WTC11 (cell line): Measurements from ENCODE around the gene STPG3. TPM values are rescaled to one million over a fixed set of nuclear protein-coding genes. Genes with fewer than 3 reads are reported as not detected.
A peak's percentile ranks its signal among the peaks of the same experiment; 100 is the strongest.

ENCODE experiments used
- ATAC-seq: fragments of 200-7000 bp; cut with Tn5 transposase; 2 replicates; pipeline ENCODE4 v1.10.0; 2021; ENCODE audit warnings: mild to moderate bottlenecking, moderate library complexity
- CTCF ChIA-PET: fragments of 300-600 bp; sonication (Branson Sonifier 250); formaldehyde crosslinking; loops from one replicate; lab custom pipeline; 2021; ENCODE audit warnings: antibody characterized with exemption; lab: Charles Lee
- POLR2A ChIA-PET: fragments of 350-600 bp; sonication (Branson Sonifier 250); formaldehyde crosslinking; loops from one replicate; lab custom pipeline; 2021; ENCODE audit warnings: antibody characterized with exemption; lab: Charles Lee
- DNase-seq: peaks from one replicate; pipeline ENCODE4 v3.0.0; 2021; ENCODE audit warnings: low spot score
- H3K27ac Mint-ChIP-seq: 2 replicates; pipeline ENCODE4 v1.8.0; 2021; ENCODE audit warnings: mixed read lengths
- H3K27me3 Mint-ChIP-seq: 2 replicates; pipeline ENCODE4 v1.8.0; 2021; ENCODE audit warnings: low read depth, mild to moderate bottlenecking, moderate library complexity, mixed read lengths
- H3K36me3 Mint-ChIP-seq: 2 replicates; pipeline ENCODE4 v1.8.0; 2021; ENCODE audit warnings: mixed read lengths
- H3K4me1 Mint-ChIP-seq: 2 replicates; pipeline ENCODE4 v1.8.0; 2022; ENCODE audit warnings: mixed read lengths
- H3K4me3 Mint-ChIP-seq: 2 replicates; pipeline ENCODE4 v1.8.0; 2021; ENCODE audit warnings: mild to moderate bottlenecking, moderate library complexity, mixed read lengths
- H3K9me3 Mint-ChIP-seq: 2 replicates; pipeline ENCODE4 v1.8.0; 2021; ENCODE audit warnings: mixed read lengths
- ATF1 ChIP-seq: sonication (generic); formaldehyde crosslinking; IDR thresholded peaks from 2 replicates; pipeline ENCODE4 v1.8.1; 2023; ENCODE audit warnings: mild to moderate bottlenecking, moderate library complexity, missing genetic modification reagents
- CREM ChIP-seq: sonication (generic); formaldehyde crosslinking; IDR thresholded peaks from 2 replicates; pipeline ENCODE4 v1.8.1; 2022; ENCODE audit warnings: mild to moderate bottlenecking, missing genetic modification reagents, moderate library complexity
- ETV6 ChIP-seq: sonication (generic); formaldehyde crosslinking; IDR thresholded peaks from 2 replicates; pipeline ENCODE4 v1.8.1; 2022; ENCODE audit warnings: mild to moderate bottlenecking, missing genetic modification reagents
- NR3C1 ChIP-seq: sonication (generic); formaldehyde crosslinking; conservative IDR thresholded peaks from 2 replicates; pipeline ENCODE4 v1.8.1; 2023; ENCODE audit warnings: low read depth, mild to moderate bottlenecking, missing genetic modification reagents
- OVOL2 ChIP-seq: fragments of 250-450 bp; sonication (Bioruptor Pico); IDR thresholded peaks from 2 replicates; pipeline ENCODE4 v1.9.0; 2021; ENCODE audit warnings: mild to moderate bottlenecking, borderline replicate concordance
- RELA ChIP-seq: sonication (generic); formaldehyde crosslinking; IDR thresholded peaks from 2 replicates; pipeline ENCODE4 v1.8.1; 2022; ENCODE audit warnings: missing genetic modification reagents, mild to moderate bottlenecking, borderline replicate concordance
- ZBTB43 ChIP-seq: sonication (generic); formaldehyde crosslinking; IDR thresholded peaks from 2 replicates; pipeline ENCODE4 v1.8.1; 2023; ENCODE audit warnings: mild to moderate bottlenecking, missing genetic modification reagents
- ZNF121 ChIP-seq: sonication (generic); formaldehyde crosslinking; IDR thresholded peaks from 2 replicates; pipeline ENCODE4 v1.8.0; 2023; ENCODE audit warnings: missing genetic modification reagents
- ZNF232 ChIP-seq: sonication (generic); formaldehyde crosslinking; IDR thresholded peaks from 2 replicates; pipeline ENCODE4 v1.8.0; 2022; ENCODE audit warnings: mild to moderate bottlenecking, missing genetic modification reagents
- ZNF263 ChIP-seq: sonication (generic); formaldehyde crosslinking; IDR thresholded peaks from 2 replicates; pipeline ENCODE4 v1.8.1; 2022; ENCODE audit warnings: low read depth, mild to moderate bottlenecking, moderate library complexity, missing genetic modification reagents
- ZNF281 ChIP-seq: sonication (generic); formaldehyde crosslinking; IDR thresholded peaks from 2 replicates; pipeline ENCODE4 v1.8.0; 2023; ENCODE audit warnings: mild to moderate bottlenecking, missing genetic modification reagents
- ZNF423 ChIP-seq: fragments of 250-450 bp; sonication (Bioruptor Pico); IDR thresholded peaks from 2 replicates; pipeline ENCODE4 v2.1.2; 2022; ENCODE audit warnings: mild to moderate bottlenecking, moderate library complexity
- ZSCAN18 ChIP-seq: fragments of 250-450 bp; sonication (Bioruptor Pico); IDR thresholded peaks from 2 replicates; pipeline ENCODE4 v2.1.2; 2022; ENCODE audit warnings: mild to moderate bottlenecking, moderate library complexity
- total RNA-seq: library from RNA; stranded (reverse); gene quantifications from 3 replicates; pipeline ENCODE4 v1.2.3, GENCODE V29; 2021
- TF ChIP-seq, protein P1 (sequence below): sonication (generic); formaldehyde crosslinking; conservative IDR thresholded peaks from 2 replicates; pipeline ENCODE4 v1.8.1; 2023; ENCODE audit warnings: mild to moderate bottlenecking, low read depth, missing genetic modification reagents, moderate library complexity
- TF ChIP-seq, protein P2 (sequence below): sonication (generic); formaldehyde crosslinking; IDR thresholded peaks from 2 replicates; pipeline ENCODE4 v1.8.1; 2022; ENCODE audit warnings: low read depth, mild to moderate bottlenecking, moderate library complexity, missing genetic modification reagents, borderline replicate concordance
- TF ChIP-seq, protein P3 (sequence below): fragments of 250-450 bp; sonication (Bioruptor Pico); IDR thresholded peaks from 2 replicates; pipeline ENCODE4 v1.9.0; 2021; ENCODE audit warnings: mild to moderate bottlenecking
- TF ChIP-seq, protein P4 (sequence below): sonication (generic); formaldehyde crosslinking; IDR thresholded peaks from 2 replicates; pipeline ENCODE4 v1.8.1; 2022; ENCODE audit warnings: mild to moderate bottlenecking, moderate library complexity, missing genetic modification reagents
- TF ChIP-seq, protein P5 (sequence below): sonication (generic); formaldehyde crosslinking; IDR thresholded peaks from 2 replicates; pipeline ENCODE4 v1.8.1; 2023; ENCODE audit warnings: mild to moderate bottlenecking, missing genetic modification reagents

The STPG3 gene
- total RNA-seq, 1 experiment from 2014 or later: 0.26 TPM

GRCh38 chr9:137240841-137241489, 10.1 kb upstream of the STPG3 start, which contains the start of gene TUBB4B (continued):
- no peak for TF ChIP-seq ZSCAN18
- TF ChIP-seq, protein P1, sequence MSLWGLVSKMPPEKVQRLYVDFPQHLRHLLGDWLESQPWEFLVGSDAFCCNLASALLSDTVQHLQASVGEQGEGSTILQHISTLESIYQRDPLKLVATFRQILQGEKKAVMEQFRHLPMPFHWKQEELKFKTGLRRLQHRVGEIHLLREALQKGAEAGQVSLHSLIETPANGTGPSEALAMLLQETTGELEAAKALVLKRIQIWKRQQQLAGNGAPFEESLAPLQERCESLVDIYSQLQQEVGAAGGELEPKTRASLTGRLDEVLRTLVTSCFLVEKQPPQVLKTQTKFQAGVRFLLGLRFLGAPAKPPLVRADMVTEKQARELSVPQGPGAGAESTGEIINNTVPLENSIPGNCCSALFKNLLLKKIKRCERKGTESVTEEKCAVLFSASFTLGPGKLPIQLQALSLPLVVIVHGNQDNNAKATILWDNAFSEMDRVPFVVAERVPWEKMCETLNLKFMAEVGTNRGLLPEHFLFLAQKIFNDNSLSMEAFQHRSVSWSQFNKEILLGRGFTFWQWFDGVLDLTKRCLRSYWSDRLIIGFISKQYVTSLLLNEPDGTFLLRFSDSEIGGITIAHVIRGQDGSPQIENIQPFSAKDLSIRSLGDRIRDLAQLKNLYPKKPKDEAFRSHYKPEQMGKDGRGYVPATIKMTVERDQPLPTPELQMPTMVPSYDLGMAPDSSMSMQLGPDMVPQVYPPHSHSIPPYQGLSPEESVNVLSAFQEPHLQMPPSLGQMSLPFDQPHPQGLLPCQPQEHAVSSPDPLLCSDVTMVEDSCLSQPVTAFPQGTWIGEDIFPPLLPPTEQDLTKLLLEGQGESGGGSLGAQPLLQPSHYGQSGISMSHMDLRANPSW (CRISPR knock-in tag): no peak
- TF ChIP-seq, protein P2, sequence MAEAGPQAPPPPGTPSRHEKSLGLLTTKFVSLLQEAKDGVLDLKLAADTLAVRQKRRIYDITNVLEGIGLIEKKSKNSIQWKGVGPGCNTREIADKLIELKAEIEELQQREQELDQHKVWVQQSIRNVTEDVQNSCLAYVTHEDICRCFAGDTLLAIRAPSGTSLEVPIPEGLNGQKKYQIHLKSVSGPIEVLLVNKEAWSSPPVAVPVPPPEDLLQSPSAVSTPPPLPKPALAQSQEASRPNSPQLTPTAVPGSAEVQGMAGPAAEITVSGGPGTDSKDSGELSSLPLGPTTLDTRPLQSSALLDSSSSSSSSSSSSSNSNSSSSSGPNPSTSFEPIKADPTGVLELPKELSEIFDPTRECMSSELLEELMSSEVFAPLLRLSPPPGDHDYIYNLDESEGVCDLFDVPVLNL (CRISPR knock-in tag): 0 out of 2 replicates have a peak, but pooled peaks have one; percentile 13
- TF ChIP-seq, protein P3, sequence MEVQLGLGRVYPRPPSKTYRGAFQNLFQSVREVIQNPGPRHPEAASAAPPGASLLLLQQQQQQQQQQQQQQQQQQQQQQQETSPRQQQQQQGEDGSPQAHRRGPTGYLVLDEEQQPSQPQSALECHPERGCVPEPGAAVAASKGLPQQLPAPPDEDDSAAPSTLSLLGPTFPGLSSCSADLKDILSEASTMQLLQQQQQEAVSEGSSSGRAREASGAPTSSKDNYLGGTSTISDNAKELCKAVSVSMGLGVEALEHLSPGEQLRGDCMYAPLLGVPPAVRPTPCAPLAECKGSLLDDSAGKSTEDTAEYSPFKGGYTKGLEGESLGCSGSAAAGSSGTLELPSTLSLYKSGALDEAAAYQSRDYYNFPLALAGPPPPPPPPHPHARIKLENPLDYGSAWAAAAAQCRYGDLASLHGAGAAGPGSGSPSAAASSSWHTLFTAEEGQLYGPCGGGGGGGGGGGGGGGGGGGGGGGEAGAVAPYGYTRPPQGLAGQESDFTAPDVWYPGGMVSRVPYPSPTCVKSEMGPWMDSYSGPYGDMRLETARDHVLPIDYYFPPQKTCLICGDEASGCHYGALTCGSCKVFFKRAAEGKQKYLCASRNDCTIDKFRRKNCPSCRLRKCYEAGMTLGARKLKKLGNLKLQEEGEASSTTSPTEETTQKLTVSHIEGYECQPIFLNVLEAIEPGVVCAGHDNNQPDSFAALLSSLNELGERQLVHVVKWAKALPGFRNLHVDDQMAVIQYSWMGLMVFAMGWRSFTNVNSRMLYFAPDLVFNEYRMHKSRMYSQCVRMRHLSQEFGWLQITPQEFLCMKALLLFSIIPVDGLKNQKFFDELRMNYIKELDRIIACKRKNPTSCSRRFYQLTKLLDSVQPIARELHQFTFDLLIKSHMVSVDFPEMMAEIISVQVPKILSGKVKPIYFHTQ (CRISPR knock-in tag): no peak
- TF ChIP-seq CREM (CRISPR knock-in tag): 0 out of 2 replicates have a peak, but pooled peaks have one; percentile 68
- peak; percentile 83 for TF ChIP-seq ETV6
- TF ChIP-seq ZNF121 (CRISPR knock-in tag): no peak

DNA sequence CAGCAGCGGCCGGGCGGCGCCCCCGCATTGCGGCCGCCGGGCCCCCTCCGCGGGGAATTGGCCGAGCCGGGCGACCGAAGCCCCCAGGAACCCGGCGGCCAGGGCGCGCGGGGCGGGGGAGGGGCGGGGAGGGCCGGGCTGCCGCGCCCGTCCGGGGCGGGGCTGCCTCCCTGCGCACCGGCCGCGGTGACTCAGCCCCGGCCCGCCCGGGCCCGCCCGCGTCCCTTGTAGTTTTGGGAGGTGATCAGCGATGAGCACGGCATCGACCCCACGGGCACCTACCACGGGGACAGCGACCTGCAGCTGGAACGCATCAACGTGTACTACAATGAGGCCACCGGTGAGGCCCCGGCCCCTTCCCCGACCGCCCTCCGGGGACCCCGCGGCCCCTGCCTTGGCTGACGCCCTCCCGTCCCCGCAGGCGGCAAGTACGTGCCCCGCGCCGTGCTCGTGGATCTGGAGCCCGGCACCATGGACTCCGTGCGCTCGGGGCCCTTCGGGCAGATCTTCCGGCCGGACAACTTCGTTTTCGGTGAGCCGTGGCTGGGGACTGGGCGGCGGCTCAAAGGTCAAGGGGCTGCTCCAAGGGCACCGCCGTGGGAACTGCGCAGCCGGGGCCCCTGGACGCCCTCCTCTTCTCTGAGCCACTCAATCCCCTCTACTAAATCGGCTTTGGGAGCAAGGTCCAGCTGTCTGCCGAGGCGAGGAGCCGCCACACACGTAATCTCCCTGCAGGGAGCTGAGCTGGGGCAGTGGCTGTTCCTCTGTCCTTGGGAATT, 9.4 kb upstream of the STPG3 start:
- Mint-ChIP-seq H3K4me3 (peak overlapping the region; percentile 81), H3K27me3 (no peaks in the 10 kb centered on the region), H3K36me3 (peaks cover 20% of the 10 kb centered on the region), H3K9me3 (no peaks in the 10 kb centered on the region), H3K4me1 (peaks cover 39% of the 10 kb centered on the region), H3K27ac (no peak overlapping the region)
- CTCF ChIA-PET: interaction anchor here (1.0 to 2.4 kb wide), 15 partner anchors 10 to 212 kb away, joined by 3 to 14 read pairs (median 5); partner anchors contain the start of genes CYSRT1, RNF224 and TOR4A
- POLR2A ChIA-PET: interaction anchor here (0.9 to 1.8 kb wide), 11 partner anchors 11 to 654 kb away, joined by 3 to 30 read pairs (median 4); partner anchors contain the start of genes MAN1B1, STPG3 and TOR4A
- ATAC-seq (no peak), DNase-seq (no peak)
- TF ChIP-seq ATF1 (no peak), ZNF281 (CRISPR knock-in tag) (no peak), NR3C1 (CRISPR knock-in tag) (0 out of 2 replicates have a peak, but pooled peaks have one; percentile 37), ZBTB43 (CRISPR knock-in tag) (0 out of 2 replicates have a peak, but pooled peaks have one; percentile 3), ZNF263 (CRISPR knock-in tag) (no peak), RELA (CRISPR knock-in tag) (no peak), OVOL2 (CRISPR knock-in tag) (no peak), ZNF232 (CRISPR knock-in tag) (no peak), ZNF423 (no peak)
- TF ChIP-seq, protein P4, sequence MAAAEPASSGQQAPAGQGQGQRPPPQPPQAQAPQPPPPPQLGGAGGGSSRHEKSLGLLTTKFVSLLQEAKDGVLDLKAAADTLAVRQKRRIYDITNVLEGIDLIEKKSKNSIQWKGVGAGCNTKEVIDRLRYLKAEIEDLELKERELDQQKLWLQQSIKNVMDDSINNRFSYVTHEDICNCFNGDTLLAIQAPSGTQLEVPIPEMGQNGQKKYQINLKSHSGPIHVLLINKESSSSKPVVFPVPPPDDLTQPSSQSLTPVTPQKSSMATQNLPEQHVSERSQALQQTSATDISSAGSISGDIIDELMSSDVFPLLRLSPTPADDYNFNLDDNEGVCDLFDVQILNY (CRISPR knock-in tag): no peak
- TF ChIP-seq, protein P5, sequence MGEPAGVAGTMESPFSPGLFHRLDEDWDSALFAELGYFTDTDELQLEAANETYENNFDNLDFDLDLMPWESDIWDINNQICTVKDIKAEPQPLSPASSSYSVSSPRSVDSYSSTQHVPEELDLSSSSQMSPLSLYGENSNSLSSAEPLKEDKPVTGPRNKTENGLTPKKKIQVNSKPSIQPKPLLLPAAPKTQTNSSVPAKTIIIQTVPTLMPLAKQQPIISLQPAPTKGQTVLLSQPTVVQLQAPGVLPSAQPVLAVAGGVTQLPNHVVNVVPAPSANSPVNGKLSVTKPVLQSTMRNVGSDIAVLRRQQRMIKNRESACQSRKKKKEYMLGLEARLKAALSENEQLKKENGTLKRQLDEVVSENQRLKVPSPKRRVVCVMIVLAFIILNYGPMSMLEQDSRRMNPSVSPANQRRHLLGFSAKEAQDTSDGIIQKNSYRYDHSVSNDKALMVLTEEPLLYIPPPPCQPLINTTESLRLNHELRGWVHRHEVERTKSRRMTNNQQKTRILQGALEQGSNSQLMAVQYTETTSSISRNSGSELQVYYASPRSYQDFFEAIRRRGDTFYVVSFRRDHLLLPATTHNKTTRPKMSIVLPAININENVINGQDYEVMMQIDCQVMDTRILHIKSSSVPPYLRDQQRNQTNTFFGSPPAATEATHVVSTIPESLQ (CRISPR knock-in tag): no peak
